Endothelial cell of umbilical vein (primary cell): ENCODE measurements around the gene LSR. TPM values are rescaled to one million over a fixed set of nuclear protein-coding genes. Genes with fewer than 3 reads are reported as not detected.

Source experiments
- BruUV-seq: library from RNA; stranded (reverse); fragments of 400-500 nt; replicated peaks from 2 replicates; lab custom pipeline; 2021; lab: Mats Ljungman, UMichigan
- CTCF ChIA-PET: fragments of 300-600, 350-600 bp; sonication (Branson Sonifier 250); formaldehyde crosslinking; loops from one replicate; lab custom pipeline; 2021; ENCODE audit warnings: antibody characterized with exemption, inconsistent platforms; lab: Charles Lee
- POLR2A ChIA-PET: fragments of 300-600, 350-600 bp; sonication (Branson Sonifier 250); formaldehyde crosslinking; loops from one replicate; lab custom pipeline; 2021; ENCODE audit warnings: antibody characterized with exemption, inconsistent platforms; lab: Charles Lee
- DNase-seq: peaks from one replicate; pipeline ENCODE4 v3.0.0-alpha.2; 2011; ENCODE audit warnings: low read depth, low spot score
- FAIRE-seq: peaks from 2 replicates; lab custom pipeline; 2011; peaks lifted over from hg19 to GRCh38; lab: Jason Lieb, UNC
- H2AFZ ChIP-seq: 2 replicates; pipeline ENCODE4 v1.6.0; 2012; ENCODE audit warnings: low read depth, low read length, control low read depth, inconsistent platforms
- H3K27ac ChIP-seq: 2 replicates; pipeline ENCODE4 v1.5.1; 2011; ENCODE audit warnings: low read depth, mild to moderate bottlenecking, control low read depth, low read length, moderate library complexity; ENCODE audit not compliant: insufficient read depth
- H3K27me3 ChIP-seq, 2 experiments: 2 replicates each; pipeline versions ENCODE4 v1.6.0 to v1.6.1; 2011; ENCODE audit warnings: low read length in 2 of 2, mixed read lengths in 1 of 2; ENCODE audit not compliant: control insufficient read depth in 2 of 2, insufficient read depth in 2 of 2
- H3K36me3 ChIP-seq, 2 experiments: 2 replicates in 1 of 2; 3 replicates in 1 of 2; pipeline ENCODE4 v1.5.1; 2011; ENCODE audit warnings: low read length in 2 of 2, mild to moderate bottlenecking in 1 of 2, moderate library complexity in 1 of 2; ENCODE audit not compliant: control insufficient read depth in 2 of 2, insufficient read depth in 2 of 2; ENCODE audit errors: extremely low read depth in 1 of 2
- H3K4me1 ChIP-seq: 3 replicates; pipeline ENCODE4 v1.5.1; 2011; ENCODE audit warnings: mild to moderate bottlenecking, low read length; ENCODE audit not compliant: control insufficient read depth, insufficient read depth; ENCODE audit errors: extremely low read depth
- H3K4me2 ChIP-seq: 2 replicates; pipeline ENCODE4 v1.6.1; 2011; ENCODE audit warnings: low read length, control low read depth, mixed read lengths; ENCODE audit not compliant: insufficient read depth
- H3K4me3 ChIP-seq, 3 experiments: fragments of 200-600 bp in 1 of 3; sonication (generic), shearing (Covaris generic) in 1 of 3; replicated peaks in 1 of 3; 2 replicates each; pipeline ENCODE4 v1.5.1; 2011 to 2016; ENCODE audit warnings: control low read depth in 3 of 3, low read length in 3 of 3, mild to moderate bottlenecking in 2 of 3, inconsistent platforms in 1 of 3, low read depth in 1 of 3, moderate library complexity in 1 of 3; ENCODE audit not compliant: insufficient read depth in 1 of 3
- H3K79me2 ChIP-seq: 2 replicates; pipeline ENCODE4 v1.6.0; 2012; ENCODE audit warnings: low read length, inconsistent platforms; ENCODE audit not compliant: control insufficient read depth, insufficient read depth
- H3K9ac ChIP-seq: replicated peaks from 2 replicates; pipeline ENCODE3; 2011; ENCODE audit warnings: low read length, control low read depth; ENCODE audit not compliant: insufficient read depth; ENCODE audit errors: extremely low read depth
- H3K9me1 ChIP-seq: replicated peaks from 3 replicates; pipeline ENCODE4 v1.6.0; 2011; ENCODE audit warnings: mild to moderate bottlenecking, low read length; ENCODE audit not compliant: control insufficient read depth, insufficient read depth; ENCODE audit errors: extremely low read depth
- H3K9me3 ChIP-seq: replicated peaks from 2 replicates; pipeline ENCODE4 v1.5.1; 2012; ENCODE audit warnings: low read length, inconsistent platforms; ENCODE audit not compliant: control insufficient read depth, insufficient read depth
- H4K20me1 ChIP-seq: replicated peaks from 2 replicates; pipeline ENCODE3; 2011; ENCODE audit warnings: mild to moderate bottlenecking, low read length; ENCODE audit not compliant: control insufficient read depth, insufficient read depth; ENCODE audit errors: extremely low read depth
- CTCF ChIP-seq, 2 donors: IDR thresholded peaks; 1 replicate in 1 of 2; 2 replicates in 1 of 2; pipeline ENCODE4 v1.5.1; 2011; ENCODE audit warnings: low read length in 2 of 2, mild to moderate bottlenecking in 2 of 2, moderate library complexity in 2 of 2, control low read depth in 1 of 2, inconsistent platforms in 1 of 2, low read depth in 1 of 2; ENCODE audit not compliant: insufficient read depth in 1 of 2; ENCODE audit errors: extremely low read depth in 1 of 2
- EZH2 ChIP-seq: IDR thresholded peaks from 2 replicates; pipeline ENCODE4 v1.6.1; 2012; ENCODE audit warnings: borderline replicate concordance, low read depth, mild to moderate bottlenecking, moderate library complexity, low read length, inconsistent platforms; ENCODE audit not compliant: severe bottlenecking
- FOS ChIP-seq: IDR thresholded peaks from 2 replicates; pipeline ENCODE4 v1.6.1; 2011; ENCODE audit warnings: mild to moderate bottlenecking, low read length, moderate library complexity, borderline replicate concordance; ENCODE audit not compliant: insufficient read depth
- GATA2 ChIP-seq: IDR thresholded peaks from 2 replicates; pipeline ENCODE4 v1.7.0; 2011; ENCODE audit warnings: low read depth, mild to moderate bottlenecking, moderate library complexity, mixed read lengths, low read length; ENCODE audit not compliant: insufficient read length, insufficient read depth
- JUN ChIP-seq: IDR thresholded peaks from 2 replicates; pipeline ENCODE4 v1.6.1; 2011; ENCODE audit warnings: borderline replicate concordance, low read depth; ENCODE audit not compliant: insufficient read length, insufficient read depth
- MAX ChIP-seq: IDR thresholded peaks from 2 replicates; pipeline ENCODE4 v1.6.1; 2011; ENCODE audit not compliant: insufficient read depth, insufficient read length
- MYC ChIP-seq: IDR thresholded peaks from one replicate; pipeline ENCODE4 v1.6.1; 2011; ENCODE audit warnings: mild to moderate bottlenecking, low read depth, low read length
- POLR2A ChIP-seq: IDR thresholded peaks from 2 replicates; pipeline ENCODE4 v1.6.1; 2012; ENCODE audit warnings: low read depth, mild to moderate bottlenecking, control low read depth, low read length
- POLR2AphosphoS5 ChIP-seq: IDR thresholded peaks from 2 replicates; pipeline ENCODE4 v1.6.1; 2012; ENCODE audit warnings: low read depth, mild to moderate bottlenecking, control low read depth, low read length, moderate library complexity; ENCODE audit not compliant: insufficient read depth
- dilution Hi-C: fragments of 300-500 bp; cut with MboI; formaldehyde crosslinking; loops from one replicate; pipeline ENCODE4 v1.15.0; 2019; ENCODE audit warnings: low sequenced_read_pairs; ENCODE audit not compliant: extremely low pct_ligation_motif_present
- intact Hi-C: fragments of 100-400 bp; cut with micrococcal nuclease; formaldehyde crosslinking; loops from one replicate; pipeline ENCODE4 v1.10.0; 2022
- polyA plus RNA-seq, 4 experiments: library from polyadenylated mRNA; depleted of rRNA in 3 of 4; stranded (reverse) in 3 of 4; unstranded in 1 of 4; fragments of >200 nt; gene quantifications; 2 replicates each; pipeline versions ENCODE4 v1.2.1 to v1.2.3, GENCODE V29; 2011 to 2012; ENCODE audit warnings: missing spikeins in 1 of 4
- total RNA-seq: library from RNA; stranded (reverse); gene quantifications from 2 replicates; pipeline ENCODE4 v1.2.3, GENCODE V29; 2021

Gene LSR
- total and polyA plus RNA-seq, 2 donors (not counting 3 experiments of a cell fraction or from before 2014, with no cell fraction given): 0.76 to 1.0 TPM

- BruUV-seq: no TSS peak
- DNase-seq (no peak), FAIRE-seq (no peak)
- intact Hi-C loops: no loop called here
- no peak overlapping the region for H3K27ac ChIP-seq
- no peak overlapping the region for H3K4me2 ChIP-seq
- H3K36me3 ChIP-seq: no peaks in the 10 kb centered on the region
- no peak overlapping the region for H2AFZ ChIP-seq
- ChIA-PET CTCF (interaction anchor here (1.1 to 2.1 kb wide), 2 partner anchors 10 to 180 kb away, joined by 4 read pairs; no protein-coding TSS in a partner anchor), POLR2A (no interaction called here)
- H4K20me1 ChIP-seq: no peaks in the 10 kb centered on the region
- no peaks in the 10 kb centered on the region for H3K79me2 ChIP-seq
- H3K4me1 ChIP-seq: peaks cover 5% of the 10 kb centered on the region
- H3K9ac ChIP-seq: no peak overlapping the region
- H3K9me1 ChIP-seq: no peaks in the 10 kb centered on the region
- H3K27me3 ChIP-seq: no peaks in the 10 kb centered on the region
- TF ChIP-seq JUN (no peak), GATA2 (no peak), POLR2AphosphoS5 (no peak), MYC (no peak), FOS (no peak), EZH2 (no peak), MAX (no peak), POLR2A (no peak), CTCF (IDR thresholded peaks at IDR 0.05; ENCODE audit: extremely low read depth in 1 of 2, insufficient read depth in 1 of 2, low read depth in 1 of 2, low read length in 2 of 2) (no peak)
- dilution Hi-C loops: no loop called here
- no peak overlapping the region for H3K4me3 ChIP-seq
- no peaks in the 10 kb centered on the region for H3K9me3 ChIP-seq
Observed at GRCh38 chr19:35314858-35315470, 66.2 kb downstream of the LSR start.
